ENCODE measurements around the gene DRAM1. TPM values are rescaled to one million over a fixed set of nuclear protein-coding genes. Genes with fewer than 3 reads are reported as not detected.
A peak's percentile ranks its signal among the peaks of the same experiment; 100 is the strongest.

The DRAM1 gene
- total and polyA plus RNA-seq, 9 of the 15 experiments (the other 6 are each of a cell fraction or from before 2014, with no cell fraction given): 1.4 to 4.3 (median 2.7) TPM

- no peak for TF ChIP-seq ZNF398 (CRISPR knock-in tag; IDR thresholded peaks at IDR 0.05)
- TF ChIP-seq SIN3A (IDR thresholded peaks at IDR 0.05; ENCODE audit: borderline replicate concordance in 2 of 2, control insufficient read depth in 1 of 2, low read depth in 2 of 2, low read length in 2 of 2): no peak
- no peak for TF ChIP-seq USF2 (CRISPR knock-in tag; IDR thresholded peaks at IDR 0.05)
- no peak for TF ChIP-seq SMAD1 (IDR thresholded peaks at IDR 0.05; ENCODE audit: low read depth, low read length, partially characterized antibody)
- no peak for TF ChIP-seq MBD1 (CRISPR knock-in tag; IDR thresholded peaks at IDR 0.05)
- no peak for TF ChIP-seq ARID3B (CRISPR knock-in tag; IDR thresholded peaks at IDR 0.05; ENCODE audit: borderline replicate concordance)
- TF ChIP-seq GATA2 (CRISPR knock-in tag; IDR thresholded peaks at IDR 0.05): peak; percentile 67
- TF ChIP-seq CREBBP (IDR thresholded peaks at IDR 0.05; ENCODE audit: low read depth, low read length): no peak
- TF ChIP-seq HNRNPH1 (optimal IDR thresholded peaks at IDR 0.05; ENCODE audit: low read depth, low read length): no peak
- no peak for TF ChIP-seq ZNF175 (CRISPR knock-in tag; IDR thresholded peaks at IDR 0.05; ENCODE audit: low read depth)
- TF ChIP-seq GMEB1 (CRISPR knock-in tag; IDR thresholded peaks at IDR 0.05): no peak
- TF ChIP-seq MED1 (CRISPR knock-in tag; IDR thresholded peaks at IDR 0.05; ENCODE audit: borderline replicate concordance): no peak
- no peak for TF ChIP-seq XRCC5 (IDR thresholded peaks at IDR 0.05; ENCODE audit: low read depth, low read length)
- no peak for TF ChIP-seq NKRF (IDR thresholded peaks at IDR 0.05; ENCODE audit: borderline replicate concordance)
- no peak for TF ChIP-seq ZEB2 (IDR thresholded peaks at IDR 0.05)
- TF ChIP-seq ZNF354B (CRISPR knock-in tag; IDR thresholded peaks at IDR 0.05): no peak
- TF ChIP-seq MIER1 (IDR thresholded peaks at IDR 0.05; ENCODE audit: low read depth): no peak
- TF ChIP-seq ELF2 (CRISPR knock-in tag; IDR thresholded peaks at IDR 0.05): no peak
- no peak for TF ChIP-seq ARID2 (IDR thresholded peaks at IDR 0.05)
These were observed 22.0 kb upstream of the DRAM1 start (continued) for GRCh38 chr12:101855364-101855884.

Measured in K562 (cell line).